Measurements from ENCODE around the gene HP. TPM values are rescaled to one million over a fixed set of nuclear protein-coding genes. Genes with fewer than 3 reads are reported as not detected.

The HP gene
- total and polyA plus RNA-seq, 2 of the 13 experiments (the other 11 are each of a cell fraction or from before 2014, with no cell fraction given): 387 to 524 TPM

DNA sequence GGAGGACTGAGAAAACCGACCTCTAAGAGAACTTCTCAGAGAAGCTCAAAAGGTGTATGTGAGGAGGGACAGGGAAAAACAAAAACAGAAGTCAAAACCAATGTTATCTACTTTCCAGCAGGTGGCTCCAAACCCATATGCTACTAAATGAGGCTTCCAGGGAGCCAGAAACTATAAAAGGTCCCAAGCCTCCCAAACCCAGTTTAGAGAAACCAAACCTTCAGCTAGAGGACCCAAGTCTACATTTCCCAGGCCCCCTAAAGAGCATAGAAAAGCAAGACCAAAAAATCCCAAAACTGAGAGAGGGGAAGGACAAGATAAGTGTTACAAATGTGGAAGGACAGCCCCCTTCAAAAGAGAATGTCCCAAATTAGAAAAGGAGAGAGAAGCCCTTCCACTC is 12.4 kb downstream of the HP start (continued):
- TF ChIP-seq, protein P1, sequence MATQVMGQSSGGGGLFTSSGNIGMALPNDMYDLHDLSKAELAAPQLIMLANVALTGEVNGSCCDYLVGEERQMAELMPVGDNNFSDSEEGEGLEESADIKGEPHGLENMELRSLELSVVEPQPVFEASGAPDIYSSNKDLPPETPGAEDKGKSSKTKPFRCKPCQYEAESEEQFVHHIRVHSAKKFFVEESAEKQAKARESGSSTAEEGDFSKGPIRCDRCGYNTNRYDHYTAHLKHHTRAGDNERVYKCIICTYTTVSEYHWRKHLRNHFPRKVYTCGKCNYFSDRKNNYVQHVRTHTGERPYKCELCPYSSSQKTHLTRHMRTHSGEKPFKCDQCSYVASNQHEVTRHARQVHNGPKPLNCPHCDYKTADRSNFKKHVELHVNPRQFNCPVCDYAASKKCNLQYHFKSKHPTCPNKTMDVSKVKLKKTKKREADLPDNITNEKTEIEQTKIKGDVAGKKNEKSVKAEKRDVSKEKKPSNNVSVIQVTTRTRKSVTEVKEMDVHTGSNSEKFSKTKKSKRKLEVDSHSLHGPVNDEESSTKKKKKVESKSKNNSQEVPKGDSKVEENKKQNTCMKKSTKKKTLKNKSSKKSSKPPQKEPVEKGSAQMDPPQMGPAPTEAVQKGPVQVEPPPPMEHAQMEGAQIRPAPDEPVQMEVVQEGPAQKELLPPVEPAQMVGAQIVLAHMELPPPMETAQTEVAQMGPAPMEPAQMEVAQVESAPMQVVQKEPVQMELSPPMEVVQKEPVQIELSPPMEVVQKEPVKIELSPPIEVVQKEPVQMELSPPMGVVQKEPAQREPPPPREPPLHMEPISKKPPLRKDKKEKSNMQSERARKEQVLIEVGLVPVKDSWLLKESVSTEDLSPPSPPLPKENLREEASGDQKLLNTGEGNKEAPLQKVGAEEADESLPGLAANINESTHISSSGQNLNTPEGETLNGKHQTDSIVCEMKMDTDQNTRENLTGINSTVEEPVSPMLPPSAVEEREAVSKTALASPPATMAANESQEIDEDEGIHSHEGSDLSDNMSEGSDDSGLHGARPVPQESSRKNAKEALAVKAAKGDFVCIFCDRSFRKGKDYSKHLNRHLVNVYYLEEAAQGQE (IDR thresholded peaks at IDR 0.05; ENCODE audit: borderline replicate concordance in 1 of 2, low read depth in 1 of 2, low read length in 2 of 2): no peak
- TF ChIP-seq ATF7 (IDR thresholded peaks at IDR 0.05) (no peak), ATF7 (CRISPR knock-in tag; IDR thresholded peaks at IDR 0.05) (no peak), PAWR (CRISPR knock-in tag; IDR thresholded peaks at IDR 0.05; ENCODE audit: borderline replicate concordance) (no peak), ZNF670 (CRISPR knock-in tag; IDR thresholded peaks at IDR 0.05; ENCODE audit: borderline replicate concordance) (no peak), RARA (CRISPR knock-in tag; IDR thresholded peaks at IDR 0.05) (no peak), RAD21 (CRISPR knock-in tag; IDR thresholded peaks at IDR 0.05) (peak; percentile 87), ZKSCAN1 (IDR thresholded peaks at IDR 0.05; ENCODE audit: low read length) (no peak), STAT5B (CRISPR knock-in tag; IDR thresholded peaks at IDR 0.05) (no peak), IKZF4 (CRISPR knock-in tag; IDR thresholded peaks at IDR 0.05; ENCODE audit: borderline replicate concordance, low read depth, not compliant biosample characterization) (no peak), MED1 (CRISPR knock-in tag; IDR thresholded peaks at IDR 0.05) (0 out of 2 replicates have a peak, but pooled peaks have one; percentile 2), HNRNPL (IDR thresholded peaks at IDR 0.05; ENCODE audit: low read depth, low read length) (no peak), GLI4 (CRISPR knock-in tag; IDR thresholded peaks at IDR 0.05; ENCODE audit: borderline replicate concordance) (no peak), ZBTB38 (CRISPR knock-in tag; IDR thresholded peaks at IDR 0.05) (no peak), SP140L (CRISPR knock-in tag; IDR thresholded peaks at IDR 0.05; ENCODE audit: borderline replicate concordance) (0 out of 2 replicates have a peak, but pooled peaks have one; percentile 74), KLF9 (CRISPR knock-in tag; IDR thresholded peaks at IDR 0.05; ENCODE audit: low read depth) (no peak), ATRX (CRISPR knock-in tag; IDR thresholded peaks at IDR 0.05; ENCODE audit: borderline replicate concordance) (no peak), NFIB (CRISPR knock-in tag; IDR thresholded peaks at IDR 0.05; ENCODE audit: borderline replicate concordance) (no peak)
- TF ChIP-seq, protein P2, sequence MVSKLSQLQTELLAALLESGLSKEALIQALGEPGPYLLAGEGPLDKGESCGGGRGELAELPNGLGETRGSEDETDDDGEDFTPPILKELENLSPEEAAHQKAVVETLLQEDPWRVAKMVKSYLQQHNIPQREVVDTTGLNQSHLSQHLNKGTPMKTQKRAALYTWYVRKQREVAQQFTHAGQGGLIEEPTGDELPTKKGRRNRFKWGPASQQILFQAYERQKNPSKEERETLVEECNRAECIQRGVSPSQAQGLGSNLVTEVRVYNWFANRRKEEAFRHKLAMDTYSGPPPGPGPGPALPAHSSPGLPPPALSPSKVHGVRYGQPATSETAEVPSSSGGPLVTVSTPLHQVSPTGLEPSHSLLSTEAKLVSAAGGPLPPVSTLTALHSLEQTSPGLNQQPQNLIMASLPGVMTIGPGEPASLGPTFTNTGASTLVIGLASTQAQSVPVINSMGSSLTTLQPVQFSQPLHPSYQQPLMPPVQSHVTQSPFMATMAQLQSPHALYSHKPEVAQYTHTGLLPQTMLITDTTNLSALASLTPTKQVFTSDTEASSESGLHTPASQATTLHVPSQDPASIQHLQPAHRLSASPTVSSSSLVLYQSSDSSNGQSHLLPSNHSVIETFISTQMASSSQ (IDR thresholded peaks at IDR 0.05; ENCODE audit: low read depth): no peak
- TF ChIP-seq, protein P2 (CRISPR knock-in tag; IDR thresholded peaks at IDR 0.05; ENCODE audit: borderline replicate concordance): no peak
- TF ChIP-seq, protein P3, sequence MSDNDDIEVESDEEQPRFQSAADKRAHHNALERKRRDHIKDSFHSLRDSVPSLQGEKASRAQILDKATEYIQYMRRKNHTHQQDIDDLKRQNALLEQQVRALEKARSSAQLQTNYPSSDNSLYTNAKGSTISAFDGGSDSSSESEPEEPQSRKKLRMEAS (IDR thresholded peaks at IDR 0.05): no peak
- TF ChIP-seq, protein P4, sequence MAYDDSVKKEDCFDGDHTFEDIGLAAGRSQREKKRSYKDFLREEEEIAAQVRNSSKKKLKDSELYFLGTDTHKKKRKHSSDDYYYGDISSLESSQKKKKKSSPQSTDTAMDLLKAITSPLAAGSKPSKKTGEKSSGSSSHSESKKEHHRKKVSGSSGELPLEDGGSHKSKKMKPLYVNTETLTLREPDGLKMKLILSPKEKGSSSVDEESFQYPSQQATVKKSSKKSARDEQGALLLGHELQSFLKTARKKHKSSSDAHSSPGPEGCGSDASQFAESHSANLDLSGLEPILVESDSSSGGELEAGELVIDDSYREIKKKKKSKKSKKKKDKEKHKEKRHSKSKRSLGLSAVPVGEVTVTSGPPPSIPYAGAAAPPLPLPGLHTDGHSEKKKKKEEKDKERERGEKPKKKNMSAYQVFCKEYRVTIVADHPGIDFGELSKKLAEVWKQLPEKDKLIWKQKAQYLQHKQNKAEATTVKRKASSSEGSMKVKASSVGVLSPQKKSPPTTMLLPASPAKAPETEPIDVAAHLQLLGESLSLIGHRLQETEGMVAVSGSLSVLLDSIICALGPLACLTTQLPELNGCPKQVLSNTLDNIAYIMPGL (CRISPR knock-in tag; IDR thresholded peaks at IDR 0.05; ENCODE audit: borderline replicate concordance in 1 of 2, low read depth in 1 of 2): 0 out of 4 replicates have a peak, but pooled peaks of 1 of the 2 experiments have one; percentile 45

Measured in HepG2 (cell line).